ENCODE measurements around the gene NCOR1.
"Not testable (repeated sequence)": the region's sequence is repeated elsewhere in the genome, so short reads cannot be mapped to it uniquely, and the experiment has no call there.

NCOR1 gene

GRCh38 chr17:16215273-16215964 is at the start of gene NCOR1:
TSS of gene NCOR1 (minus strand) at chr17:16215534. CDS start at chr17:16194569, 20,965 bp downstream.
- DNase-seq = peak; percentile 91

DNA sequence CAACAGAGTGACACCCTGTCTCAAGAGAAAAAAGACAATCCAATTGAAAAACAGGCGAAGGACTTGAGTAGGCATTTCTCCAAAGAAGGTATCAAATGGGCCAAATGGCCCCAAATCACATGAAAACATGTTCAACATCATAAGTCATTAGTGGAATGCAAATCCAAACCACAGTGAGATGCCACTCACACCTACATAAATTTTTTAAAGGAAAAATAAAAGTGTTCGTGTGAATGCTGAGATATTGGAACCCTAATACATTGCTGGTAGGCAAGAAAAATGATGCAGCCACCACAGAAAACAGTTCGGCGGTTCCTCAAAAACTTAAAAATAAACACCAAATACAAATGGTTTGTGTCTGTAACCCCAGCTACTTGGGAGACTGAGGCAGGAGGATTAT is 46.9 kb upstream of the NCOR1 start:
- no peak for DNase-seq

- no peak for DNase-seq
These were observed 45.7 kb upstream of the NCOR1 start for GRCh38 chr17:16261049-16261448.

DNA sequence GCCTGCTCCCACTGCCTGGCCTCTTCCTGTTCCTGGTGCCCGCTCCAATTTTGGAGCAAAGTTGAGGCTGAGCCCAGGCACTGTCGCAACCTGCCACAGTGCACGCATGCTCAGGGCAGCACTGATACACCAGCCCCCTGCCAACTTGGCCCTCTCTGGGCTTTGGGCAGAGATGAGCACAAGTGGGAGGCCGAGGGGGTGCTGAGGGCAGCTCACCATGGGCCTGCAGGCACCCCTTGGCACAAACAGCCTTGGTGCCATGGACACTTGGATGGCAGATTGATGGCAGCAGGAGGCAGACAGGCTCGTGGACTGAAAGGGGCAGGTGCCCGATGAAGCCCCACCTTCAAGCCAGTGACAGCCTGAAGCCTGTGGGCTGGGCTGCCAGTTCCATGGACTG is 44.6 kb upstream of the NCOR1 start:
- no peak for DNase-seq

- DNase-seq = no peak
These were observed 43.6 kb upstream of the NCOR1 start for GRCh38 chr17:16258901-16259300.

- no peak for DNase-seq
These were observed 40.2 kb upstream of the NCOR1 start for GRCh38 chr17:16255481-16255921.

GRCh38 chr17:16254773-16255400 is 39.6 kb upstream of the NCOR1 start:
- no peak for DNase-seq

DNA sequence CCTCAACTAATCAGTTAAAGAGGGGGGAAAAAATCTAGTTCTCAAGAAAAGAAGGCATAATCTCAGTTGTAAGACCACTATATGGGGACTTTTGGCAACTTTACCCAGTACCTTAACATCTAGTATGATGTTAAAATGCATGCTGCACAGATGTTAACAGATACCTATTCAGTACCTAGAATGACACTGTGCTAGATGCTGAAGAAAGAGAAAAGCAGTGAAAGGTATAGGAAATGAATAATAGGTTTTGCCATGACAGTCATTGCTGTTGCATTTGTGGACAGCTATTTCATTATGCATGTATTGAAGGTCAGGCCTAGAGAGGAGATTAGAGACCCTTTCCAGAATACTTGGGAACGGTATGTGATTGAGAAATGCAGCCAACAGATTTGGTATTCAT is 36.2 kb upstream of the NCOR1 start:
- DNase-seq = no peak

- no peak for DNase-seq
These were observed 35.7 kb upstream of the NCOR1 start for GRCh38 chr17:16251043-16251442.

DNA sequence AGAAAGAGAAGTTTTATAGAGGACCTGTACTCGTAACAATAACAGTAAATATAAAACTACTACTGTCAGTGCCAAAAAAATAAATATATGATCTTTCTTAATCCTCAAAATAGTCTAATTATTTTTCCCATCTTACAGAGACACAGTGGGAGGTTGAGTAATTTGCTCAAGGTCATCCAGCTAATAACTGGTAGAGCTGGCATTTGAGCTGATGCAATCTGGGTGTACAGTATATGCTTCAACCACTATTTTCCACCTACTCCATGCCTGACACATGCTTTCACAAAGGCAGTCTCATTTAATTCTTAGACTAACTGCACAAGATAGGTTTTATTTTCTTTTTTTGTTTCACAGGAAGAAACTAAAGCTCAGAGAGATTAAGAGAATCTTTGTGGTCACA is 35.3 kb upstream of the NCOR1 start:
- DNase-seq = no peak

DNA sequence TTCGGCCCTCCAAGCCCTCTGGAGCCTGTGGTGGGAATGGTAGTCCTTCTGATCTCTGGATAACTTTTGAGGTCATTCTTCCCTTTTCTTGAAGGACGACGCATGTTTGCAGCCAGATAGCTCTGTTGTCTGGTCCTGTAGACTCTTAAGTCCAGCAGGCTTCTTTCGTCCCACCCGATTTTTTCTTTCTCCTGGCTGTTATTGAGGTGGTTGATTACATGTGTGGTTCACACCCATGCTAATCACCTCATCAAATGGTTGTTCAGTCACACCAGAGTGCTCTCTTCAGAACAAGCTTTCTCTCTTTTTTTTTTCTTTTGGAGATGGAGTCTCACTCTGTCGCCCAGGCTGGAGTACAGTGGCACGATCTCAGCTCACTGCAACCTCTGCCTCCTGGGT is 32.3 kb upstream of the NCOR1 start:
- DNase-seq = no peak

DNA sequence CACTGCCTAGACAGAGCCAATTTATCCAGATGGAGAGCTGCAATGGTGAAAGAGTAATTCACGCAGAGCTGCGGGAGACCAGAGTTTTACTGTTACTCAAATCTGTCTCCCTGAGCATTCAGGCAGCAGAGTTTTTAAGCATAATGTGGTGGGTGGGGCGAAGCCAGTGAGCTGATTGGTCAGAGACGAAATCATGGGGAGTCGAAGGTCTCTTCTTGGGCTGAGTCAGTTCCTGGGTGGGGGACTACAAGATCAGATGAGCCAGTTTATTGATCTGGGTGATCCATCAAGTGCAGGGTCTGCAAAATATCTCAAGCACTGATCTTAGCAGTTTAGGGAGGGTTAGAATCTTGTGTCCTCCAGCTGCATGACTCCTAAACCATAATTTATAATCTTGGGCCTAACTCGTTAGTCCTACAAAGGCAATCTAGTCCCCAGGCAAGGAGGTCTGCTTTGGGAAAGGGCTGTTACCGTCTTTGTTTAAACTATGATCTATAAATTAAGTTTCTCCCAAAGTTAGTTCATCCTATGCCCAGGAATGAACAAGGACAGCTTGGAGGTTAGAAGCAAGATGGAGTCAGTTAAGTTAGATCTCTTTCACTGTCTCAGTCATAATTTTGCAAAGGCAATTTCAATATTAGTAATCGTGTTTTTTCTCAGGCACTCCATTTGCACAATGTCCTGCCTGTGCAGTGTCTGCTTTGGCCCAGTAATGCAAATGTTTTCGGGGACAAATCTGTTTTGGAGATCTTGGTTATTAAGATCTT is 28.6 kb upstream of the NCOR1 start:
- peak; percentile 43 for DNase-seq

DNA sequence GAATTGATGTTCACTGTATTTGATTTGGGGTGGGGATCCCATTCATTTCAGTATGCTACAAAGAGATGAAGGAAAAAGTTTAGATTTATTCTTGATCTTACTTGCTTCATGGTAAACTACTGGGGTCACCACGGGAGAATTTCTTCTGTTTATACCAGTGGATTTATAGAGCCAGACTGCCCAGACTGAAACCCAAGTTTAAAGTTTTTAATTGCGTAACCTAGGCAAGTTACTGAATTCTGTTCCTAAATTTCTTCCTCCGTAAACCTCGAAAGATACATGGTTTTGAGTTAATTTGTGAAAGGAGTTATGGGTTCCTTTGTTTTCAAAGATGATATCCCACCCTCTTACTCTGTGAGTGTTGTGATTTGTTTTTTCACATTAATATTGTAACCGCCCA is 28.1 kb upstream of the NCOR1 start:
- no peak for DNase-seq

- no peak for DNase-seq
These were observed 26.6 kb upstream of the NCOR1 start for GRCh38 chr17:16241906-16242399.

DNA sequence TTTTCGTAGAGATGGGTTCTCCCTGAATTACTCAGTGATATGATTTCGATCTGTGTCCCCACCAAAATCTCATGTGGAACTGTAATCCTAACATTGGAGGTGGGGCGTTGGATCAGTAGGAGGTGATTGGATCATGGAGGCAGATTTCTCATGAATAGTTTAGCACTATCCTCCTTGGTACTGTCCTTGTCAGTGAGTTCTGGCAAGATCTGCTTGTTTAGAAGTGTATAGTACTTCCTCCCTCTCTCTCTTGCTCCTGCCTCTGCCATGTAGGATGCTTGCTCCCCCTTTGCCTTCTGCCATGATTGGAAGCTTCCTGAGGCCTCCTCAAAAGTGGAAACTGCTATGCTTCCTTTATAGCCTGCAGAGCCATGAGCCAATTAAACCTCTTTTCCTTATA is 24.6 kb upstream of the NCOR1 start:
- no peak for DNase-seq

DNA sequence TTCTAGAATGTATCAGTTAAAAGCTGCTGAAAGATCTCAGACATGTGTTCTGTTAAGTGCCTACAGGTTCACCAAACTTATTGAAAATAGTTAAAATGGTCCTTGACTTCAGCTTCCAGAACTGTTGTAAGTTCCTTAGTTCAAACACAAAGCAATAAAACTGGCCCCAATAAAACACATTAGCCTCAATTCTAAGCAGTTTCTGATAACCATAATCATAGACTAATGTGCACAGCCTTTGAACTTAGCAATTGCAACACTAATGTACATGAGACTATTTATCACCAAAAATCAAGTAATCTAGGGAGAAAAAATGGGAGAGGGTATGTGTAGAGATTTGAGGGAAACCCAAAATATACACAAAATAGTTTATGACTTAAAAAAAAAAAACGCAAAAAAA is 17.1 kb upstream of the NCOR1 start:
- DNase-seq = no peak

- not testable (repeated sequence) for DNase-seq
These were observed 14.7 kb upstream of the NCOR1 start for GRCh38 chr17:16229912-16230561.

- DNase-seq = no peak
These were observed 7.1 kb upstream of the NCOR1 start for GRCh38 chr17:16222406-16222805.

GRCh38 chr17:16217002-16217635 is 1.8 kb upstream of the NCOR1 start, which contains the start of gene PIGL:
TSS of gene PIGL (plus strand) at chr17:16217210. CDS start at chr17:16217227, 17 bp downstream.
- DNase-seq = peak; percentile 94

DNA sequence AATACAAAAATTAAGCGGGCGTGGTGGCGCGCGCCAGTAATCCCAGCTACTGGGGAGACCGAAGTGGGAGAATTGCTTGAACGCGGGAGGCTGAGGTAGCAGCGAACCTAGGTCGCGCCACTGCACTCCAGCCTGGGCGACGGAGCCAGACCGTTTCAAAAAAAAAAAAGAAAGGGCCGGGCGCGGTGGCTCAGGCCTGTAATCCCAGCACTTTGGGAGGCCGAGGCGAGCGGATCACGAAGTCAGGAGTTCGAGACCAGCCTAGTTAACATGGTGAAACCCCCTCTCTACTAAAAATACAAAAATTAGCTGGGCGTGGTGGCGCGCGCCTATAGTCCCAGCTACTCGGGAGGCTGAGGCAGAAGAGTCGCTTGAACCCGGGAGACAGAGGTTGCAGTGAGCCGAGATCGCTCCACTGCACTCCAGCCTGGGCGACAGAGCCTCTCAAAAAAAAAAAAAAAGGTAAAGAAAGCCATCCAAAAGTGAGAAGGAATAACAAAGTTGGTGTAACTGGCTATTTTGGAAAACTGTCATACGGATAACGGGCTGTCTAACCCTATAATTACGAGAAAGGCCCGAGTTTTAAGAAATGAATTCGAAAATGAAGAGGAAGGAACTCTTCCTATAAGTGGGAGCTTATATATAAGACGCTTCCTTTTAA is 1.1 kb upstream of the NCOR1 start:
- not testable (repeated sequence) for DNase-seq

- peak; percentile 63 for DNase-seq
These were observed 607 bp upstream of the NCOR1 start for GRCh38 chr17:16215965-16216316.

DNA sequence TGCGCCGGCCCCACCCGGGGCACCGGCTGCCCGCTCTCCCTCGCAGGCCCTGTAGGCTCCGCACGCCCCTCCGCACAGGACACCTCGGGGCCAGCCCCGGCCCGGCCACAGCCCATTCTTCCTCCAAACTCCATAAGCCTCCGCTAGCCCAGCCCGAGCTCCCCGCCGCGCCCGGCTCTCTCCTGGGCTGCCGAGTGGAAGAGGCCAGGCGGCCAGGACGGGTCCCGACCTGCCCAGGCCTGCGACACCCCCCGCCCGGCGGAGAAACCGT is 397 bp downstream of the NCOR1 start:
- peak; percentile 61 for DNase-seq
